Left ventricle myocardium inferior (tissue), 1 donor: ENCODE measurements around the gene TMEM132E. TPM values are rescaled to one million over a fixed set of nuclear protein-coding genes. Genes with fewer than 3 reads are reported as not detected.

Experiments used
- DNase-seq: peaks from one replicate; pipeline ENCODE4 v3.0.0-alpha.2; 2020
- H3K27ac ChIP-seq: fragments of 200-600 bp; replicated peaks from 2 replicates; pipeline ENCODE4 v1.8.0; 2021
- H3K27me3 ChIP-seq: fragments of 200-600 bp; 2 replicates; pipeline ENCODE4 v1.8.0; 2021; ENCODE audit warnings: low read depth
- H3K36me3 ChIP-seq: fragments of 200-600 bp; 2 replicates; pipeline ENCODE4 v1.8.0; 2021
- H3K4me1 ChIP-seq: fragments of 200-600 bp; 2 replicates; pipeline ENCODE4 v1.8.0; 2021
- H3K4me3 ChIP-seq: fragments of 200-600 bp; 2 replicates; pipeline ENCODE4 v1.8.0; 2021; ENCODE audit warnings: mild to moderate bottlenecking, moderate library complexity
- H3K9me3 ChIP-seq: fragments of 200-600 bp; replicated peaks from 2 replicates; pipeline ENCODE4 v1.8.0; 2021
- CTCF ChIP-seq: fragments of 200-600 bp; IDR thresholded peaks from 2 replicates; pipeline ENCODE4 v1.8.0; 2021; ENCODE audit warnings: antibody characterized with exemption, mild to moderate bottlenecking, borderline replicate concordance
- intact Hi-C: fragments of 100-400 bp; cut with micrococcal nuclease; formaldehyde crosslinking; loops from one replicate; pipeline ENCODE4 v1.11.0; 2022
- total RNA-seq: library from RNA; stranded (reverse); fragmentation: NEBNext Ultra II Directional; extraction: Animal tissue kit (Norgen Biotek cat#: 25700); gene quantifications from one replicate; pipeline ENCODE4 v1.2.1, GENCODE V29; 2021
- donor health status: DM: no; HTN: yes; CAD: no; lungs with severe emphysema.

Gene TMEM132E
- total RNA-seq, 1 donor from 2014 or later: 0.05 TPM

- H3K36me3 ChIP-seq: no peaks in the 10 kb centered on the region
- no peak overlapping the region for H3K27ac ChIP-seq
- no peak for DNase-seq
- no peak overlapping the region for H3K4me3 ChIP-seq
- no peaks in the 10 kb centered on the region for H3K4me1 ChIP-seq
- intact Hi-C loops: no loop called here
- no peaks in the 10 kb centered on the region for H3K9me3 ChIP-seq
- TF ChIP-seq CTCF: no peak
- peaks cover 63% of the 10 kb centered on the region for H3K27me3 ChIP-seq
Observed at GRCh38 chr17:34673995-34674890, 94.9 kb downstream of the TMEM132E start.

- DNase-seq: no peak
- intact Hi-C loops: no loop called here
- Histone ChIP-seq H3K4me1 (no peaks in the 10 kb centered on the region), H3K27ac (no peak overlapping the region), H3K27me3 (peaks cover 66% of the 10 kb centered on the region), H3K4me3 (no peak overlapping the region), H3K9me3 (no peaks in the 10 kb centered on the region), H3K36me3 (no peaks in the 10 kb centered on the region)
- TF ChIP-seq CTCF: no peak
Observed at GRCh38 chr17:34675143-34675542, 95.8 kb downstream of the TMEM132E start.

GRCh38 chr17:34675605-34676004, 96.2 kb downstream of the TMEM132E start:
- intact Hi-C loops: no loop called here
- no peak overlapping the region for H3K4me3 ChIP-seq
- H3K4me1 ChIP-seq: no peaks in the 10 kb centered on the region
- peaks cover 69% of the 10 kb centered on the region for H3K27me3 ChIP-seq
- no peak overlapping the region for H3K27ac ChIP-seq
- H3K9me3 ChIP-seq: no peaks in the 10 kb centered on the region
- DNase-seq: no peak
- no peak for TF ChIP-seq CTCF
- no peaks in the 10 kb centered on the region for H3K36me3 ChIP-seq

GRCh38 chr17:34680151-34680550, 100.8 kb downstream of the TMEM132E start:
- Histone ChIP-seq H3K27me3 (peaks cover 71% of the 10 kb centered on the region), H3K27ac (no peak overlapping the region), H3K4me1 (no peaks in the 10 kb centered on the region), H3K36me3 (no peaks in the 10 kb centered on the region), H3K4me3 (no peak overlapping the region), H3K9me3 (no peaks in the 10 kb centered on the region)
- intact Hi-C loops: no loop called here
- TF ChIP-seq CTCF: no peak
- no peak for DNase-seq

GRCh38 chr17:34682305-34682704, 102.9 kb downstream of the TMEM132E start:
- intact Hi-C loops: no loop called here
- no peak for DNase-seq
- Histone ChIP-seq H3K27ac (no peak overlapping the region), H3K27me3 (peaks cover 86% of the 10 kb centered on the region), H3K4me1 (no peaks in the 10 kb centered on the region), H3K4me3 (no peak overlapping the region), H3K36me3 (no peaks in the 10 kb centered on the region), H3K9me3 (no peaks in the 10 kb centered on the region)
- TF ChIP-seq CTCF: no peak
